Measurements from ENCODE around the gene PPIA.
"Not testable (repeated sequence)": the region's sequence is repeated elsewhere in the genome, so short reads cannot be mapped to it uniquely, and the experiment has no call there.

The PPIA gene

DNA sequence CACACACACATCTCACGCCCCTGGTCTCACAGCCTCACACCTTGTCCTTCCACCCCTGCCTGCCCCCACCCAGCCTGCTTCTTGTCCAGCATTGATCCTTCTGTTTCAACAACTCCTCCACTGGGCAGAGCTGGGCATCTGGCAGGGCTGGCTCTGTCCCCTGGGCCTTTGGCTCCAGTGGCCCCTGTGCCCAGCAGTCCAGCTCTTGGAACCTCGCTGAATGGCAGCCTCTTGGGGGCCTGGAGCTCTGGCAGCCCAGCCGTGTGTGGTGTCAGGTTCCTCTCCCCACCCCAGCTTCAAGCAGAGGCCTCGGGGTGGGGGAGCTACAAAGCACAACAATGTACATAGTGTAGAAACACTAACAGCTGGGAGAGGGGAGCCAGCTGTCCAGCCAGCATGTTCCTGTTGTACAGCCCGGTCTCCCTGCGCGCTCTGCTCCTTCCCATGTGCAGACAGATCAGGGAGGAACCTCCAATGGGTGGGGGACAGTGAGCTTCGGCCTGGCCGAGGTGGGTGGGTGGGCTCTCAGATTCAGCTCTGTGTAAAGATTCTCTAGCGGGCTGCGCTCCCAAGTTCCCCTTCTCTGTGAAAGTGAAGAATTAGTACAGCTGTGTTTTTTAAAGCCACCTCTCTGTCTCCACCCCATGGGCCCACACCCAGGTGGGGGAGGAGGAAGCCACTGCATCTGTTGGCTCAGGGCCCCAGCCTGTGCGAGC is 28.4 kb upstream of the PPIA start:
- Histone ChIP-seq H3K4me1 (no peaks in the 10 kb centered on the region), H3K36me3 (replicated peaks) (peaks cover 45% of the 10 kb centered on the region), H3K9me3 (no peaks in the 10 kb centered on the region), H3K4me3 (no peak overlapping the region), H3K27me3 (ENCODE audit: low read depth) (no peaks in the 10 kb centered on the region)
- no peak for DNase-seq (ENCODE audit: low spot score in 2 of 2)
- in situ Hi-C loops (cut with MboI; ENCODE audit: low sequenced_read_pairs) = no loop called here

DNA sequence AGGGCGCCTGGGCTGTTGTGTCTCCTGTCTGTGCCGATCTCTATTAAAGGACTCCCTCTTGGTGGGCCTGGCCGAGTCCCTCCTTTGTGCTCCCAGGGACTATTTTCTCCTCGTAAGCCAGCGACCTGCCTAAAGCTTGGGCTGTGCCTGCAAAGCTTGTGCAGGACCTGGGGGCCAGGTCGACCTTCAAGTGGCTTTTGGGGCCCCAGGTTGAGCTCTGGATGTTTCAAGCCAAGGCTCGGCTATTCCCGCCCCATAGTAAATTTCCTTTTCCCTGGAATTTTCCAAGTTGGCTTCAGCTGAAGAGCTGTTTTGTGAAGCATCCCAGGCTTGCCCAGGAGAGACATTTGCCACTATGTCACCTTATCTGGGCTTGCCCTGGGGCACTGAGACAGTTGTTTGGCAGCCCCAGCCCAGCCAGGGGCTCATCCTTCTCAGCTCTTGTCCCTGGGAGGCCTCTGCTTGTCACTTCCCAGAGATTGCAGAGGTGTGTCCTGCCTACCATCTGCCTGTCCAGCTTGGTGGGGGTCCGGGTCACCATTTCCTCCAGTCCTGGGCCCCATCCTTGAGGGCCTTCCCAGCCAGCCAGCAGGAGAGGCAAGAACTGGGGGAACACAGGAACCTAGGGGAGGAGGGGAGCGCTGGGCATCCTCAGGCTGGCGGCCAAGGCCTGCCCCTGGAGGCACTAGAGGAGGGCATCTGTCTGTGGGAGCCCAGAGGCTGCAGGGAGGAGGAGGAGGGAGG is 27.7 kb upstream of the PPIA start:
- no peak for DNase-seq (ENCODE audit: low spot score in 2 of 2)
- H3K36me3 ChIP-seq (replicated peaks) = peaks cover 38% of the 10 kb centered on the region
- H3K4me1 ChIP-seq = no peaks in the 10 kb centered on the region
- no peaks in the 10 kb centered on the region for H3K9me3 ChIP-seq
- in situ Hi-C loops (cut with MboI; ENCODE audit: low sequenced_read_pairs) = no loop called here
- no peaks in the 10 kb centered on the region for H3K27me3 ChIP-seq (ENCODE audit: low read depth)
- no peak overlapping the region for H3K4me3 ChIP-seq

DNA sequence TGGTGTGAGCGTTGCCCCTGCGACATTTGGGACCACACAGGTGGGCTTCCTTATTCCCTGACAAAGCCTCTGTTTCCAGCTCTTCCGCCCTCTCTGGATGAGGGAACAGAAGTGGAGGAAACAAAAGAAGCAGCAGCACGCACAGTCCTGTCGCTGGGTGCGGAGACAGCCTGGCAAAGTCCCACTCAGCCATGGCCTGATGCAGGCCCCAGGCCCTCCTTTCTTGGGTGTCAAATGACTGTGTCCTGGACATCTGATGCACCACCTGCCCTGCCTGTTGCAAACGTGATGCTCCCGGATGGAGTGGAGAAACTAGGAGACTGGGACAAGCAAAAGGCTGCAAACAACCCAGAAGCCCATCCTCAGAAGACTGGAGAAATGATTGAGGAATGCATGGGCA is 27.1 kb upstream of the PPIA start:
- Histone ChIP-seq H3K27me3 (ENCODE audit: low read depth) (0 out of 2 replicates have a peak, but pooled peaks cover 1% of the 10 kb centered on the region), H3K9me3 (no peaks in the 10 kb centered on the region), H3K36me3 (replicated peaks) (peaks cover 32% of the 10 kb centered on the region), H3K4me3 (no peak overlapping the region), H3K4me1 (no peaks in the 10 kb centered on the region)
- no peak for DNase-seq (ENCODE audit: low spot score in 2 of 2)
- in situ Hi-C loops (cut with MboI; ENCODE audit: low sequenced_read_pairs) = no loop called here

DNA sequence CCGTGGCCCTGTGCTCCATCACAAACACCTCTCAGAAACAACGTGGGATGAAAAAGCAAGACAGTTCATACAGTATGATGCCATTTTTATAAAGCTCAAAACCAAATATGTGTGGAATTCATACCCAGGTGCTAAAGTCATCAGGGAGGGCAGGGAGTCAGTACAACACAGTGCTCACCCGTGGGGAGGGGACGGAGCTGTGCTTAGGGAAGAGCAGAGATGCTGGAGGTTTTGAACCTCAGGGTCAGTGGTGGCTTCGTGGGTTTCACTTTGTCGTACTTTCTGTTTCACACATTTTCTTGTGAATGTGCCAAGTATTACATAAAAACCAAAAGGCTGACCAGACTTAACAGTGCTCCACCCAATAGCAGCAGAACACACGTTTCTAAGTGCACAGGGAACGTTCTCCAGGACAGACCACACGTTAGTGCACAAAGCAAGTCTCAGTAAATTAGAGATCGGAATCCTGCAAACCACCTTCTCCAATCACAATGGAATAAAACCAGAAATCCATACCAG is 26.6 kb upstream of the PPIA start:
- H3K4me1 ChIP-seq = no peaks in the 10 kb centered on the region
- no peaks in the 10 kb centered on the region for H3K9me3 ChIP-seq
- H3K4me3 ChIP-seq = no peak overlapping the region
- in situ Hi-C loops (cut with MboI; ENCODE audit: low sequenced_read_pairs) = no loop called here
- no peak for DNase-seq (ENCODE audit: low spot score in 2 of 2)
- 0 out of 2 replicates have a peak, but pooled peaks cover 2% of the 10 kb centered on the region for H3K27me3 ChIP-seq (ENCODE audit: low read depth)
- peaks cover 28% of the 10 kb centered on the region for H3K36me3 ChIP-seq (replicated peaks)

DNA sequence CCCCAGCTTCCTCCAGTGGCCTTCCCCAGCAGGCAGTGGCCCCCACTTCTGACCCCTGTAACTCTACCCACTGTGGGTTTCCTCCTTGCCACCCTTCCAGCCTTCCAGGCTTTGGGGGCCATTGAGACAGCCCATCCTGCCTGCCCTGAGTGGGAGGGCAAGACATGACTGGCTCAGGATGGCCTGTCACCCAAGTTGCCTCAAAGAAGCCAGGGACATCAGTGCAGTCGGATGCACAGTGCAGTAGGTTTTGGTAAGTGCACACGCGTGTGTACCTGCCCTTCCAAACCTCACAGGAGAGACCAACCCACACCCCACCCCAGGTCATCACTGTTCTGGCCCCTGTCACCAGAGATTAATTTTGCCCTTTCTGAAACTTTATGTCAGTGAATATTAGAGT is 25.1 kb upstream of the PPIA start:
- in situ Hi-C loops (cut with MboI; ENCODE audit: low sequenced_read_pairs) = no loop called here
- DNase-seq (ENCODE audit: low spot score in 2 of 2) = no peak
- no peak overlapping the region for H3K4me3 ChIP-seq
- H3K4me1 ChIP-seq = no peaks in the 10 kb centered on the region
- peaks cover 15% of the 10 kb centered on the region for H3K36me3 ChIP-seq (replicated peaks)
- 0 out of 2 replicates have a peak, but pooled peaks cover 2% of the 10 kb centered on the region for H3K27me3 ChIP-seq (ENCODE audit: low read depth)
- H3K9me3 ChIP-seq = no peaks in the 10 kb centered on the region

DNA sequence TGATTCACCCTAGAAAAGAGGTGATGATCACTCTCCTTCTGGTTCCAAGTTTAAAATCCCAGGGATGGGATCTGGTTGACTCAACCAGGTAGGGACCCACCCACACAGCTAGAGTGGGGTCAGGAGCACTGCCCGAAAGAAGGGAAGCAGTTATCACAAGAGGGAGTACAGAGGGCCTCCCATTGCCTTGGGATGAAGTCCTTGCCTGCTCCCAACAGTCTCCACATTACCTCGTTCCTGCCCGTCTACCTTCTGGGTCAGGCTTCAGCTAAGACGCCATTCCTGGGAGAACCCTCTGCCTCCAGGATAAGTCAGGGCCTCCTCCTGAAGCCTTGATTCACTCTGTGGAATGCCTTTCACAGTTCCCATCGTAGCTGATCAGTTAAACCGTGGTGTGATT is 24.0 kb upstream of the PPIA start:
- H3K4me3 ChIP-seq = no peak overlapping the region
- H3K4me1 ChIP-seq = no peaks in the 10 kb centered on the region
- DNase-seq (ENCODE audit: low spot score in 2 of 2) = no peak
- in situ Hi-C loops (cut with MboI; ENCODE audit: low sequenced_read_pairs) = no loop called here
- no peaks in the 10 kb centered on the region for H3K9me3 ChIP-seq
- peaks cover 4% of the 10 kb centered on the region for H3K36me3 ChIP-seq (replicated peaks)
- 0 out of 2 replicates have a peak, but pooled peaks cover 2% of the 10 kb centered on the region for H3K27me3 ChIP-seq (ENCODE audit: low read depth)

DNA sequence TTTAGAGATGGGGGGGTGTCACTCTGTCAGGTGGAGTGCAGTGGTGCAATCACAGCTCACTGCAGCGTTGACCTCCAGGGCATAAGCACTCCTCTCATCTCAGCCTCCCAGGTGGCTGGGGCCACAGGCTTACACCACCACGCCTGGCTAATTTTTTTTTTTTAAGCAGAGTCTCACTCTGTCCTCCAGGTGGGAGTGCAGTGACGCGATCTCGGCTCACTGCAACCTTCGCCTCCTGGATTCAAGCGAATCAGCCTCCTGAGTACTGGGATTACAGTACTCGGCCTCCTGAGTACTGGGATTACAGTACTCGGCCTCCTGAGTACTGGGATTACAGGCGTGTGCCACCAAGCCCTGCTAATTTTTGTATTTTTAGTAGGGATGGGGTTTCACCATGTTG is 23.6 kb upstream of the PPIA start:
- no peak overlapping the region for H3K4me3 ChIP-seq
- H3K36me3 ChIP-seq (replicated peaks) = no peaks in the 10 kb centered on the region; the same call in 1 of the 2 replicates
- in situ Hi-C loops (cut with MboI; ENCODE audit: low sequenced_read_pairs) = no loop called here
- H3K27me3 ChIP-seq (ENCODE audit: low read depth) = 0 out of 2 replicates have a peak, but pooled peaks cover 2% of the 10 kb centered on the region
- no peaks in the 10 kb centered on the region for H3K4me1 ChIP-seq
- H3K9me3 ChIP-seq = no peaks in the 10 kb centered on the region
- no peak for DNase-seq (ENCODE audit: low spot score in 2 of 2)

DNA sequence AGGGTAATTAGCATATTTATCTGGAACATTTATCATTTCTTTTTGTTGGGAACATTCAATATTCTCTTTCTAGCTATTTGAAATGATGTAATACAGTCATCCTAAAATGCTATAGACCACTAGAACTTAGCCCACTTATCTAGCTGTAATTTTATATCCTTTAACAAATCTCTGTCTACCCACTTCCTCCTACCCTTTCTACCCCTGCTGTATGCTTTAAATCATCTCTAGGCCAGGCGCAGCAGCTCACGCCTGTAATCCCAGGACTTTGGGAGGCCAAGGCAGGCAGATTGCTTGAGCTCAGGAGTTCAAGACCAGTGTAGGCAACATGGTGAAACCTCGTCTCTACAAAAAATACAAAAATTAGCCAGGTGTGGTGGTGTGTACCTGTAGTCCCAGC is 22.0 kb upstream of the PPIA start:
- H3K36me3 ChIP-seq (replicated peaks); H3K9me3 ChIP-seq; H3K4me1 ChIP-seq; H3K27me3 ChIP-seq (ENCODE audit: low read depth); DNase-seq (ENCODE audit: low spot score in 2 of 2); in situ Hi-C loops (cut with MboI; ENCODE audit: low sequenced_read_pairs); H3K4me3 ChIP-seq: not testable (repeated sequence)

DNA sequence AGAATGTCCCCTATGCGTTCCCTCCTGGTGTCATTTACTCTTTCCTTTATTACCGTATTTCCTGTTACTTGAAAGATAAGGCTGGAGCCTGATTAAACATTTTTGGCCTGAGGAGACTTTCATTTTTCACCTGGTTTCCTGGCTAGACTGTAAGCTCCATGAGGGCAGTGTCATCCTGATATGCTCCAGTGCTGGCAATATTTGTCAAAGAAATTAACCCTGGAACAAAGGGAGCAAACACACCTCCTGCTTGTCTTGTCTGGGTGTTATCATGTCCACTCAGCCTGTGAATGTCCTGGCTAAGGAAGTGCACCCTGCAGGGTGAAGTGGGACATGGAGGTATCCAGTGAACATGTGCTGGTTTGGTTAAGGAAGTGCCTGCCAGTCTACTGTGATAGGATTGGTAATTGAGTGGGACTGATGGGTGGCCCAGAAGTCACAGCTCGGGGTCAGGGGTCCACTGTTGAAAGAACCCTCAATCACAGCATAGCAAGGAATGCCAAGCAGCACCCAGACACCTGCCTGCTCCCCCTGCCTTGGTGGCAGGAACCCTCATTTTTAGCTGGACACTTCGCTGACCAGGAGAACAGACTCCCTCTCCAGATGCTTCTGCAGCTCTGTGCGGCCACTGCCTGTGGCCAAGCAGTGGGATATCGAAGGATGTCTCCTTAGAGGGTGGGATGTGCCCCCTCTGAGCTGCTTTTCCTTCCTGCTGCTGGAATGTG is 20.9 kb upstream of the PPIA start:
- H3K4me3 ChIP-seq = no peak overlapping the region
- DNase-seq (ENCODE audit: low spot score in 2 of 2) = no peak
- no peaks in the 10 kb centered on the region for H3K4me1 ChIP-seq
- no peaks in the 10 kb centered on the region for H3K9me3 ChIP-seq
- in situ Hi-C loops (cut with MboI; ENCODE audit: low sequenced_read_pairs) = no loop called here
- H3K36me3 ChIP-seq (replicated peaks) = no peaks in the 10 kb centered on the region
- 0 out of 2 replicates have a peak, but pooled peaks cover 2% of the 10 kb centered on the region for H3K27me3 ChIP-seq (ENCODE audit: low read depth)

DNA sequence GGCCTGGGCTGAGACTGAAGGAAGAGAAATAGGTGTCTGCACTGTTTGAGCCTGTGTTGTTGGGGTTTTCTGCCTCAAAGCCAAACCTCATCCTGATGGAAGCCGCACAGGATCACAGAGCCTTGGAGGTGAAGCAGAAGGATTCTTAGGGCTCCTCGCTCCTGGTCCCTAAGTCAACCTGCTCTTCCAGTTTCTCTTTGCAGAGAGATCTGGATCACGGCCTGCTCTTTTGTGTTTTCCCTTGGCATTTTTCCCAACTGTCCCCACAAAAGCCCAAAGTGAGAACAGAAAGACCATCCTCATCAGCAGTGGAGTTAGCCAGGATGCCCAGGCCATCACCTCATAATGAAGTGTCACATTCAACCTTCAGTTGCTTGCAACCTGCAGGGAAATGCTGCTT is 20.3 kb upstream of the PPIA start:
- no peak for DNase-seq (ENCODE audit: low spot score in 2 of 2)
- no peak overlapping the region for H3K4me3 ChIP-seq
- in situ Hi-C loops (cut with MboI; ENCODE audit: low sequenced_read_pairs) = no loop called here
- no peaks in the 10 kb centered on the region for H3K36me3 ChIP-seq (replicated peaks)
- H3K4me1 ChIP-seq = no peaks in the 10 kb centered on the region
- H3K27me3 ChIP-seq (ENCODE audit: low read depth) = 0 out of 2 replicates have a peak, but pooled peaks cover 2% of the 10 kb centered on the region
- H3K9me3 ChIP-seq = no peaks in the 10 kb centered on the region

DNA sequence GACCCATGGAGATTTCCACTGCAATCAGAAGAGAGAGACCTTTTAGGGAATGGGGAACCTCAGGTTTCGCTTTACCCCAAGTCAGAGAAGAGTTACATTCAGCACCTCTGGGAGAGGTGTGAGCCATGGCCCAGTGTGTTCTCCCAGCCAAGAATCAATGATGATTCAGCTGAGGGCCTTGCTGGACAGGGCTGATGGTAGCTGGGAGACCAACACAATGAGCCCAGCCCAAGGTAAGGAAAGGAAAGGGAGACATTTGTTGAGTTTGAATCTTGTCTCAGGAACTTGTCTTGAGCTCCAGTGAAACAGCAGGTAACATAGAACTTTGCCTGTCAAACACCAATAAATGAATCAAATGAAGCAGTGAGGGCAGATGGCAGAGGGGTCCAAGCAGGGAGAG is 14.0 kb upstream of the PPIA start:
- DNase-seq (ENCODE audit: low spot score in 2 of 2) = no peak
- Histone ChIP-seq H3K4me1 (no peaks in the 10 kb centered on the region), H3K36me3 (replicated peaks) (no peaks in the 10 kb centered on the region), H3K9me3 (no peaks in the 10 kb centered on the region), H3K27me3 (ENCODE audit: low read depth) (no peaks in the 10 kb centered on the region), H3K4me3 (no peak overlapping the region)
- in situ Hi-C loops (cut with MboI; ENCODE audit: low sequenced_read_pairs) = no loop called here

DNA sequence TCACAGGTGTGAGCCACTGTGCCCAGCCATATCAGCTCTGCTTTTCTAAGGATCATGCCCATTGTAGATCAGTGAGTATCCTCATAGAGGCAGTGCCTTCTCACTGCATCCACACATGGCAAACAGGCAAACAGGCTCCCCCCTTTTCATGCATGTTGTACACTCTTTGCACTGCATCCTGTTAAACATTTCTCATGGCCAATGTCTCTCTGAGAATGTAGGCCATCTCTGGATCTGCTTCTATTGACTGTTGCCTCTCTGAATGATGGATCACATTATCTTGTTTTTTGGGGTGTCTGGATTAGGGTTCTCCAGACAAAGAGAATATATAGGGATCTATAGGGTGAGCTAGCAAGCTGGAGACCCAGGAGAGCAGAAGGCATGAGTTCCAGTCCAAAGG is 13.1 kb upstream of the PPIA start:
- in situ Hi-C loops (cut with MboI; ENCODE audit: low sequenced_read_pairs) = no loop called here
- H3K4me3 ChIP-seq = no peak overlapping the region
- H3K27me3 ChIP-seq (ENCODE audit: low read depth) = no peaks in the 10 kb centered on the region
- no peak for DNase-seq (ENCODE audit: low spot score in 2 of 2)
- no peaks in the 10 kb centered on the region for H3K4me1 ChIP-seq
- no peaks in the 10 kb centered on the region for H3K36me3 ChIP-seq (replicated peaks)
- no peaks in the 10 kb centered on the region for H3K9me3 ChIP-seq

DNA sequence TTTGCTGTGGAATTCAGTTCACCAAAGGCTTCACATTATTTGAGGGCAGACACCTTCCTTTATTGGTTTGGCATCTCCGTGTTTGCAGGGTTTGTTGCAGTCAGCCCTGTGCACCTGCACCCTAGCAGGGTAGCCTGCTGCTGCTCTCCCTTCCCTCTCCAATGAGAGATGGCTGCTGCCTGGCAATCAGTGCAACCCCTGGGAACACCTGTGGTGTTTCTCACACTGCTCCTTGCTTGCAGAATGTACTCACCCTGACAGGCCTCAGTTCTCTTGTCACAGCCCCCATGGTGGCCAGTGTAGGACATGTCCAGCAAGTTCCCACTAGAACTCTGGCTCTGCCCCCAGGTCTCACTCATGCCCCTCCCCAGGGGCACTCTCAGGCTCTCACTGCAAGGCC is 12.1 kb upstream of the PPIA start:
- no peaks in the 10 kb centered on the region for H3K27me3 ChIP-seq (ENCODE audit: low read depth)
- H3K4me1 ChIP-seq = no peaks in the 10 kb centered on the region
- H3K36me3 ChIP-seq (replicated peaks) = no peaks in the 10 kb centered on the region
- in situ Hi-C loops (cut with MboI; ENCODE audit: low sequenced_read_pairs) = no loop called here
- no peaks in the 10 kb centered on the region for H3K9me3 ChIP-seq
- no peak overlapping the region for H3K4me3 ChIP-seq
- no peak for DNase-seq (ENCODE audit: low spot score in 2 of 2)

DNA sequence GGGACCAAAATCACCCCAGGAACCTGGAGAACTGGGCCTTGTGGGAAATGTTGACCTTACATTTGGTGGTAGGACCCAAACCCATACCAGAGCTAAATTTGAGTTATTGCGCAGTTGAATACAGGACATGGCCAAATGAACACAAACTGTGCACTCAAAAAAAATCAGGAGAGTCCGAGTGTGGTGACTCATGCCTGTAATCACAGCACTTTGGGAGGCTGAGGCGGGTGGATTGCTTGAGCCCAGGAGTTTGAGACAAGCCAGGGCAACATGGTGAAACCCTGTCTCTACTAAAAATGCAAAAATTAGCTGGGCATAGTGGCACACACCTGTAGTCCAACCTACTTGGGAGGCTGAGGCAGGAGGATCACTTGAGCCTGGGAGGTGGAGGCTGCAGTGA is 11.3 kb upstream of the PPIA start:
- DNase-seq (ENCODE audit: low spot score in 2 of 2); H3K9me3 ChIP-seq; H3K4me3 ChIP-seq; H3K27me3 ChIP-seq (ENCODE audit: low read depth); H3K36me3 ChIP-seq (replicated peaks); in situ Hi-C loops (cut with MboI; ENCODE audit: low sequenced_read_pairs); H3K4me1 ChIP-seq: not testable (repeated sequence)

Data from HAP-1 (cell line).